H1 (cell line): ENCODE measurements around the gene PIAS3.

Experiments
- CREB1 ChIP-seq: IDR thresholded peaks from 2 replicates; pipeline ENCODE4 v1.6.1; 2012; ENCODE audit warnings: inconsistent platforms
- EP300 ChIP-seq, 2 experiments: IDR thresholded peaks; 1 replicate in 1 of 2; 2 replicates in 1 of 2; pipeline ENCODE4 v1.6.1; 2011 to 2012; ENCODE audit warnings: low read depth in 2 of 2, low read length in 2 of 2, mild to moderate bottlenecking in 2 of 2, borderline replicate concordance in 1 of 2, inconsistent platforms in 1 of 2, moderate library complexity in 1 of 2
- EZH2 ChIP-seq: fragments of 200-600 bp; sonication (generic); IDR thresholded peaks from 2 replicates; pipeline ENCODE4 v1.7.1; 2012; ENCODE audit warnings: low read depth, mild to moderate bottlenecking, moderate library complexity, low read length, inconsistent platforms; ENCODE audit not compliant: severe bottlenecking
- JUN ChIP-seq: IDR thresholded peaks from 2 replicates; pipeline ENCODE4 v1.6.1; 2011; ENCODE audit warnings: low read depth, mild to moderate bottlenecking, improper control_type of control experiment, low read length
- POLR2AphosphoS5 ChIP-seq: IDR thresholded peaks from 2 replicates; pipeline ENCODE4 v1.6.1; 2011; ENCODE audit warnings: low read depth, low read length
- RAD21 ChIP-seq, 2 experiments: IDR thresholded peaks in 1 of 2; conservative IDR thresholded peaks in 1 of 2; 2 replicates each; pipeline ENCODE4 v1.6.1; 2011; ENCODE audit warnings: low read depth in 2 of 2, low read length in 2 of 2, improper control_type of control experiment in 1 of 2, inconsistent platforms in 1 of 2, mild to moderate bottlenecking in 1 of 2, moderate library complexity in 1 of 2
- RXRA ChIP-seq: IDR thresholded peaks from 2 replicates; pipeline ENCODE4 v1.6.1; 2011; ENCODE audit warnings: low read depth, mild to moderate bottlenecking, low read length, moderate library complexity; ENCODE audit not compliant: insufficient read depth
- SP1 ChIP-seq: IDR thresholded peaks from 2 replicates; pipeline ENCODE4 v1.6.1; 2011; ENCODE audit warnings: low read depth, low read length
- SUZ12 ChIP-seq: fragments of 200-600 bp; sonication (generic); IDR thresholded peaks from 2 replicates; pipeline ENCODE4 v1.6.1; 2012; ENCODE audit warnings: mild to moderate bottlenecking, inconsistent platforms, low read length, moderate library complexity, mixed read lengths
- ZNF274 ChIP-seq: IDR thresholded peaks from 2 replicates; pipeline ENCODE4 v1.7.0; 2012; ENCODE audit warnings: low read length, borderline replicate concordance; ENCODE audit errors: extremely low read depth
- TF ChIP-seq, protein P1 (sequence below), 3 experiments: IDR thresholded peaks; 1 replicate in 2 of 3; 2 replicates in 1 of 3; pipeline versions ENCODE4 v1.5.1 to v1.6.1; 2011; ENCODE audit warnings: low read length in 3 of 3, mild to moderate bottlenecking in 3 of 3, inconsistent platforms in 2 of 3, low read depth in 1 of 3, moderate library complexity in 1 of 3; ENCODE audit not compliant: insufficient read depth in 1 of 3; ENCODE audit errors: control extremely low read depth in 1 of 3

DNA sequence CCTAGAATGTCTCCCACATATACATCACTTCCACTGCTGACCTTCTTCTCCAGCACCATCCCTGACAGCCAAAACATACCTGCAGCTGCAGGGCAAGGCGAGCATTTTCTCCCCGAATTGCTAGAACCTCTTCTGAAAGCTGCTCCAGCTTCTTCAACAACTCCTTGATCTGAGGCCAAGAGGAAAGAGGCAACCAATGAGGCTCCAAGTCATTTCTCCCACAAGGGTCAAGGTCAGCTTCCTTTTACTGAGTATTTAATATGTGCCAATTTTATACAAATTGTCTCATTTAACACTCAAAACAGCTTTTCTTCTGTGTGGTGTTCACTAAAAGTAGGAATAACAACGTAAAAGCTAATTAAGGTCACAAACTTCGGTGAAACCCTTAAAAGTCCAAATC, 9.4 kb upstream of the PIAS3 start:
- TF ChIP-seq EZH2, result no peak
- no peak for TF ChIP-seq POLR2AphosphoS5
- TF ChIP-seq EP300 (IDR thresholded peaks at IDR 0.05; ENCODE audit: borderline replicate concordance in 1 of 2, low read depth in 2 of 2, low read length in 2 of 2), result no peak
- TF ChIP-seq, protein P1, sequence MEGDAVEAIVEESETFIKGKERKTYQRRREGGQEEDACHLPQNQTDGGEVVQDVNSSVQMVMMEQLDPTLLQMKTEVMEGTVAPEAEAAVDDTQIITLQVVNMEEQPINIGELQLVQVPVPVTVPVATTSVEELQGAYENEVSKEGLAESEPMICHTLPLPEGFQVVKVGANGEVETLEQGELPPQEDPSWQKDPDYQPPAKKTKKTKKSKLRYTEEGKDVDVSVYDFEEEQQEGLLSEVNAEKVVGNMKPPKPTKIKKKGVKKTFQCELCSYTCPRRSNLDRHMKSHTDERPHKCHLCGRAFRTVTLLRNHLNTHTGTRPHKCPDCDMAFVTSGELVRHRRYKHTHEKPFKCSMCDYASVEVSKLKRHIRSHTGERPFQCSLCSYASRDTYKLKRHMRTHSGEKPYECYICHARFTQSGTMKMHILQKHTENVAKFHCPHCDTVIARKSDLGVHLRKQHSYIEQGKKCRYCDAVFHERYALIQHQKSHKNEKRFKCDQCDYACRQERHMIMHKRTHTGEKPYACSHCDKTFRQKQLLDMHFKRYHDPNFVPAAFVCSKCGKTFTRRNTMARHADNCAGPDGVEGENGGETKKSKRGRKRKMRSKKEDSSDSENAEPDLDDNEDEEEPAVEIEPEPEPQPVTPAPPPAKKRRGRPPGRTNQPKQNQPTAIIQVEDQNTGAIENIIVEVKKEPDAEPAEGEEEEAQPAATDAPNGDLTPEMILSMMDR (IDR thresholded peaks at IDR 0.05; ENCODE audit: control extremely low read depth in 1 of 3, insufficient read depth in 1 of 3, low read depth in 1 of 3, low read length in 3 of 3), result no peak
- TF ChIP-seq SP1, result no peak
- no peak for TF ChIP-seq SUZ12
- no peak for TF ChIP-seq ZNF274
- no peak for TF ChIP-seq JUN
- TF ChIP-seq RAD21 (IDR thresholded peaks at IDR 0.05 in 1 of 2, conservative IDR thresholded peaks at IDR 0.05 in 1 of 2; ENCODE audit: low read depth in 2 of 2, low read length in 2 of 2), result no peak
- no peak for TF ChIP-seq CREB1
- TF ChIP-seq RXRA, result no peak
